Glomerular visceral epithelial cell (primary cell): Measurements from ENCODE around the gene GLRX3.

ENCODE experiments used
- DNase-seq: peaks from one replicate; pipeline ENCODE4 v3.0.0-alpha.2; 2016; ENCODE audit errors: extremely low spot score

Gene GLRX3

DNA sequence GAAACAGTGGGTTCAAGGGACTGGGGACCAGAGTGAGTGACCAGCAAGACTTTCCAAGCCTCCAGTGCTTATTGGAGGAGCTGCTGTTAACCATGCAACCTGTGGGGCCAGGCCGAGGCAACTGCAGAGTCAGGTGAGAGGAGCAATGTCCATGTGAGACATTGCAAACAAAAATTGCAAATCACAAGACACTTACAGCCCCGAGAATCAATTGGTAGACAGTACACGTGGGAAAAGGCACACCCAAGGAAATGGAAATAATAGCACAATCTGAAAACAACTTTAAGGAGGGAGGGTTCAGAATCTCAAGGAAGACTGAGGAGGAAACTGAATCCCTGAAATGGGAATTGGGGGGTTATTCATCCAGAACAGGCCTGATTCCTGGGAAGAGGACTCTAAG lies 72.6 kb downstream of the GLRX3 start:
- no peak for DNase-seq

DNA sequence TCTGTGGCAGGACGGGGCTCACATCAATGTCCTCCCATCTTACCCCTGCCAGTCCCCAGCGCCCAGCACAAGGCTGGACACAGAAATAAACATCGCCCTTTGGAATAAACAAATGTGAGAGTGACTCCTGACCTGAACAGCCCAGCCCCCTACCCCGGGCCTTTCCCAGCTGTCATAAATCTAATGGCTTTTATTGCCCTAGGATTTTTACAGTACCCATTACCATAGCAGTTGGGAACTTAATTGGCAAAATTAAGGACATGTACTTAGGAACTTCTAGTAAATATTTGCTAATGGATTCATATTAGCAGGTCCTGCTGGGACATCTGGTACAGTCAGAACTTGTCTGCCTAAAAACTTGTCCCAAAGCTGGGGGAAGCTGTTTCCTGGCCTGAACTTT lies 76.6 kb downstream of the GLRX3 start:
- DNase-seq, result no peak

DNA sequence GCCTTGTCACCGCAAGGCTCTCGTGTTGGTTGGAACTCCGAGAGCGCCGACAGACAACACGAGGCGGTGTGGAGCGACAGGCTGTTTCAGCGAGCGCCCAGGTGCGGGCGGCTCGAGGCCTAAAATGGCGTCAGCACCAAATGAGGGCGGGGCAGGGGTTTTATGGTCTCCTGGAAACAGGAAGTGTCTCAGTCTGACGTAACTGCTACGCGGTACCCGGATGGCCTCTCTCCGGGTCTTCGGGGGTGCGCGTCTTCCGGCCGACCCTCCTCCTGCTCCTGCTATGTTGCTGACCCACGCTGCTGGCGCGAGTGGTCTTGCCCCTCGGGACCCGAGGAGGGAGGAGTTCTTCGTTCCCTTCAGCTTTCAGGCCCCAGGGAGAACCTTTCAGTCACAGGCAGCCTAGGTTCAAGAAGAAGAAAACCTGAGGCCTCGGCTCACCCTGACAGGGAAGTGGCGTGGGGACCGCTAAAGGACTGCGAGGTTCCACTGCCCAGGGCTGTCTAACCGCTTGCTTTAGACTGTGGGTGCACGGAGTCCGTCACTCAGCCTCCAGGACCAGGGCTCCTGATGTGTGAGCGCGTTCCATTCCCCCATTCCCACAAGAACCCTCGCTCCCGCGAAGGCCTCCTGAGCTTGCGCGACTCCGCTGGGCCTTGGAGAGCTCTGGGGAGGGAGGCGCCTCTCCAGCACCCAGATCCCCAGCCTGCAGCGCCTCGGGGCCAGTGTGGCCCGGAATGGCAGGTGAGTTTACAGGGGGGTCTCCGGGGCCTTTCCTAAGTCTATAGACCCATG lies 77.3 kb downstream of the GLRX3 start:
- no peak for DNase-seq

DNA sequence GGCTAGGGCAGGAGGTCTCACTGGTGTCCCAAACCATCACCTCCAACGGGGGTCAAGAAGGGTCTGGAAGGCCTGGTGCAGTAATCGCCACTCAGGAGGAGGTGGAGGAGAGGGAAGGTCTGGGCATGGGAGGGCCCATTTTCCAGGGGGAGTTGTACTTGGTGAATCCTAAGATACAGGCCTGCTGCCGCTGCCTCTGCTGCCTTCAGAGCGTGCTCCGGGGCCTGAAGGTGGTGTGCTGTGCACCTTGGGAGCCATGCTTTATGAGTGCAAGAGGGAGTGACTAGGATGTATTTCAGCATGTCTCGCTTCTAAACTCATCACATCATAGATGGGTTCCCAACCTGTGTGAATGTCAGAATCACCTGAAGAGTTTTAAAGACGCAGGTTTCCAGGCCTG lies 78.2 kb downstream of the GLRX3 start:
- DNase-seq, result no peak

DNA sequence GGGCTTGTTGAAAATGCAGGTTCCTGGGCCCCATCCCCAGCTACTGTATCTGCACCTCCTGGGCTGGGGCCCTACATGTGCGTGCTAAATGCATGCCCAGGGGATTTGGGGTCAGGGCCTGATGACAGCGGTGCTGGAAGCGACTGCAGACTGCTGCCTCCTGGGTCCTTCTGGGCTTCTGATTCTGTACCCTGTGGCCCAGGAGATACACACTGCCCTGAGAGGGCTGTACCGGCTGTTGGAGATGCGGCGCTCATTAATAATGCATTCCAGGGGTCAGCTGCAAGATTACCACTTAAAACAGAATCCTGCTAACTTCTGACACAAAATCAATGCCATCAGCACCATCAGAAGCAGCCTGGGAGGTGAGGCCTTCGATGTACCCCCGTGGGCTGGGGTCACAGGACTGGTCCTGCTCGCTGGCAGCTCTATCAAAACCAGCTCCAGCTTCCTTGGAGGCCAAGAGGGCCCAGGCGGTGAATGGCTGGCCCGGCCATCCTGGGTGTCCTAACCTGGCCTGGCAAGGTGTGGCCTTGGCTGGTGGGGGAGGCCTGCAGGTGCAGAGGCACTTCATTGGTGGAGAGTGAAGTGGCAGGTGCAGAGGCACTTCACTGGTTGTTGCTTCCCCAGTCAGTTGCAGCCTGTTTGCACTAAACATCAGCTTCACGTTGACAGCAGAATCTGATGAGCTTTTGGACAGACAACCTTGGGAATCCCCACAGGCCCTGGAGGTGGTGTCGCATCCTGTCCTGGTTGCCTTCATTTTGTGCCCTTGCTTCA lies 79.2 kb downstream of the GLRX3 start:
- DNase-seq, result no peak

DNA sequence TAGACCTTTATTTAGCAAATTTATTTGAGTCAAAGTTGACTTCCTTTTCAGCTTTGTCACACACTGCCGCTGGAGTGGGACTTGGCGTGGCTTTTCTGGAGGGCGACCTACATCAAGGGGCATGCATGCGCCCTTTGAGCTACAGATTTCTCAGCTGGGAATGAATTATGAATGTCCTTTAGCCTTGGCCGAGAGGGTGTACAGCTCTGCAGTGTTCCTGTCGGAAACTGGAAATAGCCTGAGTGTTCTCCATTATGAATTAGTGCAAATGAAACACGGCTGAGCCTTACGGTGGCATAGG lies 79.7 kb downstream of the GLRX3 start:
- DNase-seq, result no peak

DNA sequence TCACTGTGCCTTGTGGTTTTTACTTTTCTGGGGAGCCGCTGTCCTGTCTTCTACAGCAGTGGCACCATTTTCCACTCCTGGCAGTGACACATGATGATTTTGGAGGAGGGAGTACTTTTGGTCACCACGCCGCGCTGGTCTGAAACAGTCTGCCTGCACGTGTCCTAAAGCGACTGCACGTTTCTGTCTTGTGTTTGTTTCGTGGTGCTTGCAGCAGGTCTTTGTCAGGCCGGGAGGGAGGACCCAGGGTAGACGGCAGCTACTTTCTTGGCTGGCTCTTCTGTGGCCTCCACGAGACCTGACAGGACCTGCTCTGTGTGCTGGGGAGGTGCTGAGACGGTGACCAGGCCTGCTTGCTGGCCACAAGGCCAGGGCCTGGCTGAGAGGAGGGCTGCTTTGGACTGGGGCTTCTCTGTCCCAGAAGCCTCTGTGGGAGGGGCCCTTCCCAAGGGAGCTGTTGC lies 82.0 kb downstream of the GLRX3 start:
- DNase-seq, result no peak

DNA sequence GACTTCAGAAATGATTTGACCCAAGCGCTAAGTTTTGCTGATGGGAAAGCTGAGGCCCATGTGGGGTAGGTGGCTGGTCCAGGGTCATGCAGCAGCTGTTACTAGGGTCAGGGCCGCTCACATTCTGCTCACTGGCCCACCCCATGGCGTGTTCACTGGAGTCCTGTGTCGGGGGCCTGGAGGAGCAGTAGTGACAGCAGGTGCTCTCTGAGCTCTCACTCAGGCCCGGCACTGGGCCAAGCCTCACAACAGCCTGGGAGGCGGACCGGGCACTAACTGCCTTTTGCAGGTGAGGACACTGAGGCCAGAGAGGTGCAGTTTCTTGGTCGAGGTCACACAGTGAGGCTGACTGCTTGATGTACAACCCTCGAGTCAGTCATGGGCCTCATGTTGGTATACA lies 82.7 kb downstream of the GLRX3 start:
- no peak for DNase-seq

DNA sequence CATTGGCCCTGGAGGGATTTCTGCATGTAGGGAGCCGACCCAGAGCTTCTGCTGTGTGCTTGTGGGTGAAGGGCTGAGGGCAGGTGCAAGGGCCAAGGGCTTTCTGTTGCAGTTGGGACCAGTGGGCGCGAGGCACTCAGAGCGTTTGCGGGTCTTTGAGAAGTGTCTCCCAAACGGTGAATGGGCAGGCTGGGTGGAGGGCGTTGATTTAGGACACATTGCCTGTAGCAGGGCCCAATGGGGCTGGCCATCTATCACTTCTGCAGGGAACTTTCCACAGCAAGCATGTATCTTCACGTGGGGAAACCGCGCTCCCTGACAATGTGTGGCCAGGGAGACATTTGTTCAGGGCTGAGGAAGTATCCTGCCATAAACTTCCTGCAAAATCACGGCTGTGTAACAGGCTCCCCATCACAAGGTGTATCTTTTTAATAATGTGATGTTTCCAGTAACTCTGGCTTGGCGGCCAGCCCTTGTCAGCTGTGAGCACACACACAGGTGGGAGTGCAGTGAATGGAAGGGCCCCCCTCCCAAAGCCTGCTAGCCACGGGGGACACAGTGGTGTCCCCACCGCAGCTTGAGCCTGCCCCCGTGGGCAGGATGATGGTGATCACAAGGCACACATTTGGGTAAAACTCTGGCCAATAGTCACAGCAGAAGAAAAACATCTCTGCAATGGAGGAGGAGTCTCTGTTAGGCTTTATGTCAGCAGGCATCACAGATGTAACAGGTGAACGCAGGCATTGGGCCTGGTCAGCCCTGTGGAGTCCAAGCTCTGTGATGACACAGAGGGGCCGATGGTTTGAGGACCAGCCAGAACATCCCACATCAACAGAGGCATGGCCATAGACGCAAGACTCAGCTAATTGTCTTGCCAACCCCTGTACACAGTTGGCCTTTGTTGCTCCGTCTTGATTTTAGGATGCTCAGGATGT lies 84.3 kb downstream of the GLRX3 start:
- no peak for DNase-seq

DNA sequence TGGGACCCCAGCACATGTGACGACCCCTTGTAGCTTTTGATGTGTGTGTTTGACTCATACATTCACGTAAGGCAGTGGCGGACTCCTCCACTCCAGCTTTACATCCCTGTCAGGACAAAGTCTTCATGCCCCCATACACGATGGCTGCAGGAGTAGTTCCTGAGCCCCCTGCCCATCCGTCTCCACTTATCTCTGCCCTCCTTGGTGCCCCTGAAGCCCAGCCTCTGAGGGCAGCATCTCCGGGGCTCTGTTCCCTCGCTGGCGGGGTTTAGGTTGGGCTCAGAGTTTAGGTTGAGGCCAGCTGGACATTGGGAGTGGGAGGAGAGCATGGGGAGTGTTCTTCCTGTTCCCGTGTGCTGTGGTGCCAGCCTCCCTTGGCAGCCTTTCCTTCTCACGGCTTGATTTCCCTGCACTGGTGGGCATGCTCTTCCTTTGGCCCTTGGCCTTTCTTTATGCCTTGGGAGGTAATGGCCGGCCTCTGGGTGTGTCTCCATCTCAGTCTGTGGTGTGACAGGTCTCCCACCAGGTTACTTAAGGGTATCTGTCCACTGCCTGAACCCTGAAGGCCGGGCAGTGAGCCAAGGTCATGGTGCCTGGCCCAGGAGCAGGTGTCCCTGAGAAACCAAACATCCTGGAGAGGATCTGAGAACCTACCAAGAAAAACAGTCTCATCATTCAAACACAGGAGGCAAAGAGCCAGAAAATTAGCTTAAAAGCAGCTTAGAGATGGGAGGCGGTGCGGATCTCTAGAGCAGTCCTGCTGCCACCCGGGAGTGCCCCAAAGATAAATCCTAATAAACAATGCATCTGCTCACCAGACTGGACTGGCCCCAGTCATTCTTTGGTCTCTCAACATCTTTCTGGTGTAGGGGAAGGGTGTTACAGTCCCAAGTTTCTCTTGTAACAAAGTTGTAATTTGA lies 85.5 kb downstream of the GLRX3 start:
- DNase-seq, result no peak

DNA sequence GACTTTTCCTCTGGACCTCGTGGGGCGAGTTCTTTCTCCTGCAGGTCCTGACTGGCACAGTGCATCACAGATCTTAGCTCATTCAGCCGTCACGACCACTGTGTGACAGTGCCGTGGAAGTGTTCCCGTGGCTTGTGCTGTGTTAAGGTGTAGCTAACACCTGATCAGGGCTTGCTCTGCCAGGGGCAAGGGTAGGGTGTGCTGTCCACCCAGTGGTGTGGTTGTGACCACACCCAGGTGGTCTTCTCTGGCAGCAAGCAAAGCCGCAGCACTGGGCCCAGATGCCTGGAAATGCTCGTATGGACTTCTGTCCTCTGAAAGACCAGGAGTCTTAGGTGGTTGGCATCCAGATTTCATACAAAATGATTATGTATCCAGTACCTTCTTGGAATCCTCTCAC lies 86.2 kb downstream of the GLRX3 start:
- DNase-seq, result no peak

DNA sequence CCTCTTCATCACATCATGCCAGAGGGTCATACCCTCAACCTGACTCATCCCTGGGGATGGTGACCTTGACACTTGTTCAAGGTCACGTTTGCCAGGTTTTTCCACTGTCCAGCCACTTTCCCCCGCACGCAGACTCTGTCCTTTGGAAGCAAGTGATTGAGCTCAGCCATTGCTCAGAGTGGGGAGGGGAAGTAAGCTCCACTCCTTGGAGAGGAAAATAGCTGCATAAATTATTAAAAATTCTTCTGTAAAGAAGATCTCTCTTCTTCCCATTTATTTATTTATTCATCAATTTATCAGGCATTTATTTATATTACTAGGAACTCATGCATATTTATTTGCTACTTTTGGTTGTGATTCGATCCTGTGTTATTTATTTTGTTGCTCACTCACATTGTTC lies 88.0 kb downstream of the GLRX3 start:
- DNase-seq, result no peak

DNA sequence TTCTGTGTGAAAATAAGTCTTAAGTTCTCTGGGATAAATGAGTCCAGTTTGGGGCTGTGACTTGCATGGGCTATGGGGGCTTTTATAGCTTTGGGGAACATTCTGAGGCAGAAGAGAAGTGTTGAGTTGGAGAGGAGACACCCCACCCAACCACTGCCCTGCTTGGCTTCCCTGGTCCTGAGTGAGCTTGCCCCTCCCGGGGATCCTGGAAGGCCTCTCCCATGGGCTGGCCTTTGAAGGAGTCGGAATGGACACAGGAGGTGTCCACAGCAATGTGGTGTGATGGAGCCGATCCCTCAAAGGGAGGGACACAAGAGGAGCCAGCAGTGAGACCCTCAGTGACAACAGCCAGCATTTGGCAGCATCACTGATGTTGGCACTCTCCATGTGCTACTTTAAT lies 89.8 kb downstream of the GLRX3 start:
- no peak for DNase-seq

DNA sequence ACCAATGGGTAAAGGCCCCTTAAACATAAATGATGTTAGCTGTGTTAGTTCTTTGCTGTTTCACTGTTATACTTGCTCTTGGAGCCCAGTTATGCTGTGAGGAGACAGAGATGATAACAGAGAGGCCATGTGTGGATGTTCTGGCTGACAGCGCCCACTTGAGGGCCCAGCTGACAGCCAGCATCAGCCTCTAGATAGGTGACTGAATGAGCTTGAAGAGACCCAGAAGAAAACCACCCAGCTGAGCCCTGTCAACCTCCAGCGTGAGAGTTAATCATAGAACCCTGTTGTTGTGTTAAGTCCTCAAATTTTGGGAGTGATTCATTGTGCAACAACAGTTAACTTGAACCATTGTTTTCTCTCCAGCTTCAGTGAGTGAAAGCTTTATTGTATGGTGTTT lies 91.7 kb downstream of the GLRX3 start:
- DNase-seq, result no peak
